ENCODE measurements around the gene LRRC56.

Gene LRRC56

DNA sequence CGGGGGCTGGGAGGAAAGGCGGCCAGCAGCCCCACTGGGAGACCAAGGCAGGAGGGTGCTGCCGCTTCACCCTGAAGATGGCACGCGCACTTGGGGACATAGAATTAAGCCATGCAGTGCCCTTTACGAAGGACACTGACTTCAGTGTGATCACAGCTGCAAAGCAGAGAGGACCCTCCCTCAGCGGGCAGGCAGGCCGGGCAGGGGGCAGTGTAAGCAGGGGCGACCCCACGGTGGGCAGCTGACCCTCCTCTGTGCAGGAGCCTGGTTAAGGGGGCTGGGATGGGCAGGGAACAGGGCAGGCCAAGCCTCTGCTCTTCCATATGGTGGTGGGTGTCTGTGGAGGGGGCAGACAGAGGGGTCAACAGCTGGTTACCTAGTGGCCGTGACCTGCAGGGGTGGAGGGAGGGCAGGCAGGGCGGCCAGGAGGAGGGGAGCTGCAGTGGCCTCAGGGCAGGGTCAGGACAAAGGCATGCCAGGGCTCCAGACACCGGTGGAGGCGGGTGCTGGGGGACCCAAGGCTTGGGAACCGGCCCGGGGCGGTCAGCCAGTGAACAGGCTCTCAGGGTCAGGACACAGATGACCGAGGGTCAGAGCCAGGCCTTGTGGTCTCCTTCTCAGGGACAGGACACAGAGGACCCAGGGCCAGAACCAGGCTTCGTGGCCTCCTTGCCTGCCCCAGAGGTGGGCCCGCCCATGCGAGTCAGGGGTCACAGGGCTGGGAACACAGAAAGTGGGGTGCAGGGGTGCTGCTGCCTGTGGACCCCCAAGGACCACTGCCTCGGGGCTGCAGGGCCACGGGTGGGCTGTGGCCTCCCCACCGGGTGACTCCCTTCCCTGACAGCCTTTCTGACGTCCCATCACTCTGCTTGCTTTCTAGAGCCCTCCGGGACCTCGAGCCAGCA is 16.0 kb downstream of the LRRC56 start:
- TF ChIP-seq, protein P1, sequence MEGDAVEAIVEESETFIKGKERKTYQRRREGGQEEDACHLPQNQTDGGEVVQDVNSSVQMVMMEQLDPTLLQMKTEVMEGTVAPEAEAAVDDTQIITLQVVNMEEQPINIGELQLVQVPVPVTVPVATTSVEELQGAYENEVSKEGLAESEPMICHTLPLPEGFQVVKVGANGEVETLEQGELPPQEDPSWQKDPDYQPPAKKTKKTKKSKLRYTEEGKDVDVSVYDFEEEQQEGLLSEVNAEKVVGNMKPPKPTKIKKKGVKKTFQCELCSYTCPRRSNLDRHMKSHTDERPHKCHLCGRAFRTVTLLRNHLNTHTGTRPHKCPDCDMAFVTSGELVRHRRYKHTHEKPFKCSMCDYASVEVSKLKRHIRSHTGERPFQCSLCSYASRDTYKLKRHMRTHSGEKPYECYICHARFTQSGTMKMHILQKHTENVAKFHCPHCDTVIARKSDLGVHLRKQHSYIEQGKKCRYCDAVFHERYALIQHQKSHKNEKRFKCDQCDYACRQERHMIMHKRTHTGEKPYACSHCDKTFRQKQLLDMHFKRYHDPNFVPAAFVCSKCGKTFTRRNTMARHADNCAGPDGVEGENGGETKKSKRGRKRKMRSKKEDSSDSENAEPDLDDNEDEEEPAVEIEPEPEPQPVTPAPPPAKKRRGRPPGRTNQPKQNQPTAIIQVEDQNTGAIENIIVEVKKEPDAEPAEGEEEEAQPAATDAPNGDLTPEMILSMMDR (IDR thresholded peaks at IDR 0.05; ENCODE audit: insufficient read depth, low read depth, low read length, missing control alignments): no peak
- H3K4me3 ChIP-seq (ENCODE audit: low read depth, low read length): no peak overlapping the region
- DNase-seq (ENCODE audit: low read depth): no peak

DNA sequence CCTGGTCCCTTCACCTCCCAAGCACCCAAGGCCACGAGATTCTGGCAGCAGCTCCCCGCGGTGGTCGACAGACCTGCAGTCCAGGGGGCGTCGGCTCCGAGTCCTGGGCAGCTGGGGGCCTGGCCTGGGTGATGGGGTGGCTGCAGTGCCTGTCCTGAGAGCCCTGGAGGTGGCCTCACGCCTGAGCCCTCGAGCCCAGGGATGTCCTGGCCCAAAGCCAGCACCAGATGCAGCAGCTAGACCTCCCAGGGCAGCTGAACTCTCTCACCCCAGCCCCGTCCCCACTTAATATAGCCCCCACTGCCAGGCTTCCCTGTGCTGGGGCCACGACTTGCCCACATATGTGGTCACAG is 16.6 kb downstream of the LRRC56 start:
- TF ChIP-seq, protein P1 (IDR thresholded peaks at IDR 0.05; ENCODE audit: insufficient read depth, low read depth, low read length, missing control alignments): no peak
- no peak for DNase-seq (ENCODE audit: low read depth)
- H3K4me3 ChIP-seq (ENCODE audit: low read depth, low read length): no peak overlapping the region

DNA sequence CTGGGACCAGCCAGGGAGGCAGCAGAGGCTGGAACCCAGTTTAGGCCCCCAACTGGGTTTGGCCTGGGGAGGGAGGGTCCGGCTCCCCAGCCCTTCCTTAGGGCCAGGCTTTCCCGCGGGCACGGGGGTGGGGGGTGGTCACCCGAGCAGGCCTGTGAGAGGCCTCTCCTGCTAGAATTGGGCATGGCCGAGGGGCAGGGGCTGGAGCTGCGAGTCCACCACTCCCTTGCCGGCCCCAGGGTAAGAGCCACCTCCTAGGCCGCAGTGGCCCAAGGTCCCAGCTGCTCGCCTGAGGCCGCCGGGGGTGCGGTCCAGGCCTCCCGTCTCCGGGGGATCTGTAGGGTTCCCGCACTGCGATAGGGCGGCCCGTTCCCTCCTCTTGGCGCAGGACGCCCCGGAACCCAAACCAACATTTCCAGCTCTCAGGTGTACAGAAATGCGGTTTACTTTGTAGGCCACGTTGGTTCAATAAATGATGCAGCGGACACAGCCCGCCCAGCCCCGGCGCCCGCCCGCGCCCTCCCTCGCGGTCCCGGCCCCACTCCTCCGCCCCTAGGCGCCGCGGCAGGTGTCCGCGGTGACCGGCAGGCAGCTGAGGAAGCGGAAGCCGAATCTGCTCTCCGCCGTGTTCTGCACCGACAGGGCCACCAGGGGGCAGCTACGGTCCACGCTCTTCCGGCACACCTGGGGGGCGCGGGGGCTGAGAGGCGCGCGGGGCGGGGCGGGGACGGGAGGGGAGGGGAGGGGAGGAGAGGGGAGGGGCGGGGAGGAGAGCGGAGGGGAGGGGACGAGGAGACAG is 17.3 kb downstream of the LRRC56 start:
- TF ChIP-seq, protein P1 (IDR thresholded peaks at IDR 0.05; ENCODE audit: insufficient read depth, low read depth, low read length, missing control alignments): peak; percentile 73
- no peak overlapping the region for H3K4me3 ChIP-seq (ENCODE audit: low read depth, low read length)
- DNase-seq (ENCODE audit: low read depth): peak; percentile 88

DNA sequence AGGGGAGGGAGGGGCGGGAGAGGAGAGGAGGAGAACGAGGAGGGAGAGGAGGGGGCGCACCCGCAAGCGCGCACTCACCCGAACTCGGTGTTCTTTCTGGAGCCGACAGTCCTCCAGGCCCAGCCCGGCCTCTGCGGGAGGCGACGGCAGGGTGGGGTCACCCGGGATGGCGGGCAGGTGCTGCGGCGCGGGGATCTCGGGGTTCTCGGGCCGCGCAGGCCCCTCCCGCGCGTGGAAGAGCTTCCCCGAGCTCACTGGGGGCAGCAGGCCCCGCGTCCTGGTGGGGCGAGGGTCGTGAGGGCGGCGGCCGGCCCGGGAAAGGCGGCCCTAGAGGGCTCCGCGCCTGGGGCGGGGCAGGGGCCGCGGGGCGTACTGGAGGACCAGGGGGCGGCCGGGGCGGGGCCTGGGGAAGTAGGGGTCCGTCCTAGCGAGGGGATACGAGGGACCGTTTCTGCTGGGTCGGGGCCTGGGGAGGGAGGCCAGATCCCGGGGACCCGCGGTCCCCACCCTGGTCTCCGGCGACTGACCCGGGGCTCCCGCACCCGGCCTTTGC is 18.0 kb downstream of the LRRC56 start:
- TF ChIP-seq, protein P1 (IDR thresholded peaks at IDR 0.05; ENCODE audit: insufficient read depth, low read depth, low read length, missing control alignments): no peak
- no peak overlapping the region; the same call in 1 of the 2 replicates for H3K4me3 ChIP-seq (ENCODE audit: low read depth, low read length)
- DNase-seq (ENCODE audit: low read depth): no peak

DNA sequence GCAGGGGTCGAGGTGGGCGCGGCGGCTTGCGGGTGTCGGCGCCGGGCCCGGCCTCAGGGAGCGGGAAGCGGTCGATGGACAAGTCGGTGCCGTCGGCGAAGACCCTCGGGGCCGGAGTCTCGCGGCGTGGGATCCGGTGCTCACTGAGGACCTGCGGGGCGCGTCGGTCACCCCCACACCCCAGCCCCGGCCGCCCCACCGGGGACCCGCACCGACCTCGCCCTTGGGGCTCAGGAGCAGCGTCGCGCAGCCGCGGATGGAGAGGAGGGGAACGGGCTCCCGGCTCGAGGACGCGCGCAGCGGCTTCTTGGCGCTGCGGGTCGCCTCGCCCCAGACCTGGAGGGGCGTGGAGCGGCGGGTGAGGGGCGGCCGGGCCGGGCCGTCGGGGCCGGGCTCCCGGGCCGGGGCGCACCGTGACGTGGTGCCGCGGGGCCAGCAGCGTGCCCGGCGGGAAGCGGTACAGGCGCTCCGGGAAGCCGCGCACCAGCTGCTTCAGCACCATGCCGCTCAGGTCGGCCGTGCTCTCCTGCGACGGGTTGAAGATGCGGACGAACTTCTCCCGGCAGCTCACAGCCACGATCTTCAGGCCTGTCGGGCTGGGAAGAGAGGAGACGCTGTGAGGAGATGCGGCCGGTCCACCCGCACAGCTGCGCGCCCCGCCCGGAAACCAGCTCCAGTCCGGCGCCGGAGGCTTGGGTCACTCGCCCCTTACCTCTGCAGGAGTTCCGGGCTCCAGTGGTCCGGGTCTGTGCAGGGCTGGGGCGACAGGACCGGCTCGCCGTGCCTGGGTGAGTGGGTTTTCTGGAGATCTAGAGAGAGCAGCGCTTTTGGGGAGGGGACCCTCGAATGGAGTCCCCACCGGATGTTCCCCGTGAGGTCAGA is 18.7 kb downstream of the LRRC56 start:
- no peak for DNase-seq (ENCODE audit: low read depth)
- TF ChIP-seq, protein P1 (IDR thresholded peaks at IDR 0.05; ENCODE audit: insufficient read depth, low read depth, low read length, missing control alignments): no peak
- H3K4me3 ChIP-seq (ENCODE audit: low read depth, low read length): no peak overlapping the region

DNA sequence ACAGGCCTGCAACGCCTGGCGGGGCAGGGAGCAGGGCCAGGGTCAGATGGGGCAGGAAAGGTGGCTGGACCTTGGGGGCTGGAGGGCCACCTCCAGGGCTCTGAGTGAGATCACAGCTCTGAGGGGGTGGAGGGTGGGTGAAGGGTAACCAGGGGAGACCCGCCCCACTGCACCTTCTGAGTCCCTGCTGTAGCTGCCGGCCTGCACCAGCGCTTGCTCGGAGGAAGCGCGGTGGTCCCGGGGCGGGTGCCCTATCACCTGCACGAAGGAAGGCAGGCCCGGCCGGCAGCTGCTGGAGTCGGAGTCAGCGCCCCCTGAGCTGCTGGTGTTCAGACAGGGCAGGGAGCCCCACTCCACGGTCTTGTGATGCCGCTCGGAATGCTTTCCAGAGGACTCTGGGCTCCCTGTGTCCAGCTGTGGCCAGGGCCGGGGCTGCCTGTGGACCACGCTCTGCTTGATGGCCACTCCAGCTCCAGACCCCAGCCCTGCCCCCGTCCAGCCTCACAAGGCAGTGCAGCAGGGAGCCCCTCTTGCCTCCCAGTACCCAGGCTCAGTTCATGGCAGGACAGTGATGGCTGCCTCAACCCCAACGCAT is 19.4 kb downstream of the LRRC56 start:
- no peak for DNase-seq (ENCODE audit: low read depth)
- TF ChIP-seq, protein P1 (IDR thresholded peaks at IDR 0.05; ENCODE audit: insufficient read depth, low read depth, low read length, missing control alignments): no peak
- H3K4me3 ChIP-seq (ENCODE audit: low read depth, low read length): no peak overlapping the region

Measured in GM12865 (cell line).